Measurements from ENCODE around the gene EBF3. TPM values are rescaled to one million over a fixed set of nuclear protein-coding genes. Genes with fewer than 3 reads are reported as not detected.

EBF3 gene
- total RNA-seq, 1 donor from 2014 or later = 0.15 TPM

DNA sequence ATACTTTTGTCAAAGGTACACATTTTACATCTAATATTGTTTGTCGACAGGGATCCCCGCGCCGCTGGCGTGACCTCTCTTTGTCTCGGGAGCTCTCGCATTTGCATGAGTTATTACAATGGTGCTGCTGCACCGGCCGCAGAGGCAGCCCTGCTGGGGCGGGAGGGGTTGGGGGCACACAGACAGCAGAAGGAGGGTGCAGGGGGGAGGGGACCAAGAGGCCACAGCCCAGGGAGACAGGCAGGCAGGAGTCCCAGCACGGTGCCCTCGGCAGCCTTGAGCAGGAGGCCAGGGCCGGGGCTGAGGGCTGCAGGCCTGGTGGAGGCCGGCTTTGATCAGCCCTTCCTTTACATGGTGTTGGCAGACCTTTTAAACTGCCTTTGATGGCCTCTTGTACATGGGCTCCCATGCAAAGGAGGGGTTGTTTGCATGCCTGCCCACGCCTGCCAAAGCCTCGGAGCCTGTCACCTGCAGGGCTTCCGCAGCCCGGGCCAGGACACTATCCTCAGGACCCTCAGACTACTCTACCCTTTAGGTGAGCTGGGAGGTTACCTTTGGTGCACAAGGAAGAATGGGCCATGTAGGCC, 95.5 kb downstream of the EBF3 start:
- Histone ChIP-seq H3K9me3 (ENCODE audit: low read depth) (no peaks in the 10 kb centered on the region), H3K27ac (no peak overlapping the region), H3K4me1 (peaks cover 44% of the 10 kb centered on the region), H3K4me3 (no peak overlapping the region), H3K36me3 (no peaks in the 10 kb centered on the region), H3F3A (ENCODE audit: low read depth) (peaks cover 12% of the 10 kb centered on the region), H4K20me1 (ENCODE audit: low read depth) (no peaks in the 10 kb centered on the region), H3K27me3 (no peaks in the 10 kb centered on the region), H3K4me2 (no peak overlapping the region), H3K79me2 (ENCODE audit: low read depth) (no peaks in the 10 kb centered on the region), H3K9ac (no peak overlapping the region), H2AFZ (replicated peaks) (peak overlapping the region; percentile 19)
- no peak overlapping the region for H3K4me3 Mint-ChIP-seq
- peaks cover 8% of the 10 kb centered on the region for H3K27me3 Mint-ChIP-seq (ENCODE audit: insufficient read depth, low read depth)
- H3K36me3 Mint-ChIP-seq = peaks cover 2% of the 10 kb centered on the region
- H3K9me3 Mint-ChIP-seq = no peaks in the 10 kb centered on the region
- TF ChIP-seq, protein P1, sequence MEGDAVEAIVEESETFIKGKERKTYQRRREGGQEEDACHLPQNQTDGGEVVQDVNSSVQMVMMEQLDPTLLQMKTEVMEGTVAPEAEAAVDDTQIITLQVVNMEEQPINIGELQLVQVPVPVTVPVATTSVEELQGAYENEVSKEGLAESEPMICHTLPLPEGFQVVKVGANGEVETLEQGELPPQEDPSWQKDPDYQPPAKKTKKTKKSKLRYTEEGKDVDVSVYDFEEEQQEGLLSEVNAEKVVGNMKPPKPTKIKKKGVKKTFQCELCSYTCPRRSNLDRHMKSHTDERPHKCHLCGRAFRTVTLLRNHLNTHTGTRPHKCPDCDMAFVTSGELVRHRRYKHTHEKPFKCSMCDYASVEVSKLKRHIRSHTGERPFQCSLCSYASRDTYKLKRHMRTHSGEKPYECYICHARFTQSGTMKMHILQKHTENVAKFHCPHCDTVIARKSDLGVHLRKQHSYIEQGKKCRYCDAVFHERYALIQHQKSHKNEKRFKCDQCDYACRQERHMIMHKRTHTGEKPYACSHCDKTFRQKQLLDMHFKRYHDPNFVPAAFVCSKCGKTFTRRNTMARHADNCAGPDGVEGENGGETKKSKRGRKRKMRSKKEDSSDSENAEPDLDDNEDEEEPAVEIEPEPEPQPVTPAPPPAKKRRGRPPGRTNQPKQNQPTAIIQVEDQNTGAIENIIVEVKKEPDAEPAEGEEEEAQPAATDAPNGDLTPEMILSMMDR (IDR thresholded peaks at IDR 0.05) = no peak
- TF ChIP-seq EZH2phosphoT487 (IDR thresholded peaks at IDR 0.05) (no peak), EZH2 (IDR thresholded peaks at IDR 0.05) (no peak)
- H3K4me1 Mint-ChIP-seq = peaks cover 50% of the 10 kb centered on the region
- H3K27ac Mint-ChIP-seq = peak overlapping the region; percentile 11
- DNase-seq (ENCODE audit: low spot score) = no peak

DNA sequence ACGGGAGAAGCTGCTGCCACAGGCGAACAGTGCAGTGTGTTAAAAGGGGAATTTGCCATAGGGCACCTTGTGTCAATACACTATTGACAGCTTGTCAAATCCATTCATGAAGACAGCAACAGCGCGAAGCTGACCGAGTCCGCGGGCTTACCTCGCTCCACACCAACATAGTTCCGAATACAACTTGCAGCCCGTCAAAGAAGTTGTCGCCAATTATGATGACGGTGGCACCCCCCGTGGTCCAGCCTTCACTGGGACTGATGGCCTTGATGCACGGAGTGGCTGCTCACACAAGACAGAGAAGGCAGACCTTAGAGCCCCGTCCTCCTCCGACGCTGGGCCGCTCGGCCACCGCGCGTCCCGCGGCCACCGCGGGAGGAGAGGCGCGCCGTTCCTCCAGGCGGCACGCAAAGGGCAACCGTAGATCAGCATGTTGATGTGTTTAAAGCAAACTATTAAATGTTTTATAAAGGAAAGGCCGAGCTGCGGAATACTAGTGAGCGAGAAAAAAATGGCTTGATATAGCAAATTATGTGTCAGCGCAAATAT, 96.4 kb downstream of the EBF3 start:
- no peak overlapping the region for H3K4me3 ChIP-seq
- peaks cover 52% of the 10 kb centered on the region for H3K4me1 ChIP-seq
- Mint-ChIP-seq H3K36me3 (peaks cover 2% of the 10 kb centered on the region), H3K4me1 (peaks cover 53% of the 10 kb centered on the region), H3K27ac (no peak overlapping the region), H3K9me3 (no peaks in the 10 kb centered on the region), H3K4me3 (no peak overlapping the region), H3K27me3 (ENCODE audit: insufficient read depth, low read depth) (peaks cover 8% of the 10 kb centered on the region)
- no peak overlapping the region for H3K4me2 ChIP-seq
- H3K27me3 ChIP-seq = no peaks in the 10 kb centered on the region
- no peak overlapping the region for H3K27ac ChIP-seq
- H4K20me1 ChIP-seq (ENCODE audit: low read depth) = no peaks in the 10 kb centered on the region
- TF ChIP-seq, protein P1 (IDR thresholded peaks at IDR 0.05) = no peak
- no peak for TF ChIP-seq EZH2phosphoT487 (IDR thresholded peaks at IDR 0.05)
- no peak for TF ChIP-seq EZH2 (IDR thresholded peaks at IDR 0.05)
- H2AFZ ChIP-seq (replicated peaks) = no peak overlapping the region
- DNase-seq (ENCODE audit: low spot score) = no peak
- H3K79me2 ChIP-seq (ENCODE audit: low read depth) = no peaks in the 10 kb centered on the region
- no peak overlapping the region for H3K9ac ChIP-seq
- H3K9me3 ChIP-seq (ENCODE audit: low read depth) = no peaks in the 10 kb centered on the region
- no peaks in the 10 kb centered on the region for H3K36me3 ChIP-seq
- H3F3A ChIP-seq (ENCODE audit: low read depth) = peaks cover 12% of the 10 kb centered on the region

DNA sequence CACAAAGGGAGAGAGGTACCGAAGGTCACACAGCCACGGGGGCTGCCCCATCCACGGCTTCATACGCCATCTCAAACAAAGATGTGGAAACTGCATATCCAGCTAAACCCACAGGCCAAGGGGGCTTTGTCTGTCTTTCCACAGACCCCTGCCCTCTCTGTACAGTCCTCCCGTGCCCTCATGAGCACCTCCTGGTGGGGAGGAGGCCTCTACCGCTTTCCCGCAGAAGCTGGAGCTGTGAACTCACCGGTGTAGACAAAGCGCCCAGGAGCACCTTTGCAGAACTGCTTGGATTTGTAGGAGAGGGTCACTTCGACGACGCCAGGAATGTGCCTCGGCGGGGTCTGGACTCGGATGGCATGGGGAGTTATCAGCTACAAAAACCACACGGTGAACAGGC, 97.2 kb downstream of the EBF3 start:
- no peak overlapping the region for H3K4me3 Mint-ChIP-seq
- Histone ChIP-seq H2AFZ (replicated peaks) (no peak overlapping the region), H3K4me1 (peaks cover 44% of the 10 kb centered on the region), H3K9ac (no peak overlapping the region), H3K36me3 (no peaks in the 10 kb centered on the region), H3K27ac (no peak overlapping the region), H3K79me2 (ENCODE audit: low read depth) (no peaks in the 10 kb centered on the region), H4K20me1 (ENCODE audit: low read depth) (no peaks in the 10 kb centered on the region), H3F3A (ENCODE audit: low read depth) (peaks cover 12% of the 10 kb centered on the region), H3K27me3 (no peaks in the 10 kb centered on the region), H3K9me3 (ENCODE audit: low read depth) (no peaks in the 10 kb centered on the region), H3K4me2 (no peak overlapping the region), H3K4me3 (no peak overlapping the region)
- no peak for DNase-seq (ENCODE audit: low spot score)
- TF ChIP-seq EZH2 (IDR thresholded peaks at IDR 0.05) = no peak
- TF ChIP-seq EZH2phosphoT487 (IDR thresholded peaks at IDR 0.05) = no peak
- TF ChIP-seq, protein P1 (IDR thresholded peaks at IDR 0.05) = no peak
- peaks cover 12% of the 10 kb centered on the region for H3K27me3 Mint-ChIP-seq (ENCODE audit: insufficient read depth, low read depth)
- H3K36me3 Mint-ChIP-seq = peaks cover 2% of the 10 kb centered on the region
- peaks cover 47% of the 10 kb centered on the region for H3K4me1 Mint-ChIP-seq
- H3K27ac Mint-ChIP-seq = no peak overlapping the region
- no peaks in the 10 kb centered on the region for H3K9me3 Mint-ChIP-seq
